Upper lobe of left lung (tissue), 4 donors: ENCODE data around the gene HOXB4.

Source experiments
- POLR2AphosphoS5 ChIP-seq, 2 donors: sonication (generic); formaldehyde crosslinking; IDR thresholded peaks; one replicate each; pipeline ENCODE4 v1.5.1; 2017; ENCODE audit warnings: antibody characterized with exemption in 2 of 2
- TF ChIP-seq, protein P1 (sequence below), 6 experiments: fragments of 450-650 bp in 4 of 6; fragments of 200-600 bp in 2 of 6; sonication (generic) in 2 of 6; IDR thresholded peaks; one replicate each; pipeline ENCODE4 v1.5.1; 2016 to 2019; ENCODE audit warnings: antibody characterized with exemption in 6 of 6

GRCh38 chr17:48574505-48575065 is 3.6 kb downstream of the HOXB4 start:
- TF ChIP-seq, protein P1, sequence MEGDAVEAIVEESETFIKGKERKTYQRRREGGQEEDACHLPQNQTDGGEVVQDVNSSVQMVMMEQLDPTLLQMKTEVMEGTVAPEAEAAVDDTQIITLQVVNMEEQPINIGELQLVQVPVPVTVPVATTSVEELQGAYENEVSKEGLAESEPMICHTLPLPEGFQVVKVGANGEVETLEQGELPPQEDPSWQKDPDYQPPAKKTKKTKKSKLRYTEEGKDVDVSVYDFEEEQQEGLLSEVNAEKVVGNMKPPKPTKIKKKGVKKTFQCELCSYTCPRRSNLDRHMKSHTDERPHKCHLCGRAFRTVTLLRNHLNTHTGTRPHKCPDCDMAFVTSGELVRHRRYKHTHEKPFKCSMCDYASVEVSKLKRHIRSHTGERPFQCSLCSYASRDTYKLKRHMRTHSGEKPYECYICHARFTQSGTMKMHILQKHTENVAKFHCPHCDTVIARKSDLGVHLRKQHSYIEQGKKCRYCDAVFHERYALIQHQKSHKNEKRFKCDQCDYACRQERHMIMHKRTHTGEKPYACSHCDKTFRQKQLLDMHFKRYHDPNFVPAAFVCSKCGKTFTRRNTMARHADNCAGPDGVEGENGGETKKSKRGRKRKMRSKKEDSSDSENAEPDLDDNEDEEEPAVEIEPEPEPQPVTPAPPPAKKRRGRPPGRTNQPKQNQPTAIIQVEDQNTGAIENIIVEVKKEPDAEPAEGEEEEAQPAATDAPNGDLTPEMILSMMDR (IDR thresholded peaks at IDR 0.05): no peak
- TF ChIP-seq POLR2AphosphoS5 (IDR thresholded peaks at IDR 0.05): no peak
